Measurements from ENCODE around the gene ELAC2.
A peak's percentile ranks its signal among the peaks of the same experiment; 100 is the strongest.

ELAC2 gene

DNA sequence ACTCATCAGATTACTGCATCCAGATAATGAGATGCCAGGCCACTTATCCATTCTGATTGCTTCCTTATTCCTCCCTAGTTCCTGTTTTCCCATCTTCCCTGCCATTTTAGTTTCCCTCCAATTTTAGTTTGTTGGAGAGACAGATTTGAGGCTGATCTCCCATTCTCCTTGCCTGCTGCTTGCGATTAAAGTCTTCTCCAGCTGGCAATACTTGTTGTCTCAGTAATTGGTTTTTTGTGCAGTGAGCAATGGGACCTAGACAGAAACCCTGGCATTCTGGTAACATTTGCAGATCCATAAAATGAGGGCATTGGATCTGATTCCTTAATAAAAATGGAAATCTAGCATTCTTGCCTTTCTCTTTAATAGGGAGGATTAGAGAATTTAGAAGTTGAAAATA, 17.6 kb upstream of the ELAC2 start:
- Histone ChIP-seq H3K9me3 (ENCODE audit: control insufficient read depth in 1 of 2, low read length in 2 of 2) (peaks cover 0 to 22% of the 10 kb centered on the region in 2 donors), H3K36me3 (ENCODE audit: control insufficient read depth in 1 of 2, insufficient read depth in 2 of 2, low read length in 2 of 2) (no peaks in the 10 kb centered on the region), H3K4me3 (ENCODE audit: low read depth in 1 of 2, low read length in 2 of 2) (no peak overlapping the region), H3K4me1 (ENCODE audit: control insufficient read depth in 1 of 2, insufficient read depth in 2 of 2, low read length in 2 of 2) (no peaks in the 10 kb centered on the region), H3K27ac (ENCODE audit: low read length) (no peak overlapping the region), H3K27me3 (ENCODE audit: low read depth, low read length) (no peaks in the 10 kb centered on the region)

- no peaks in the 10 kb centered on the region for H3K4me1 ChIP-seq (ENCODE audit: control insufficient read depth in 1 of 2, insufficient read depth in 2 of 2, low read length in 2 of 2)
- no peak overlapping the region for H3K27ac ChIP-seq (ENCODE audit: low read length)
- no peak overlapping the region for H3K4me3 ChIP-seq (ENCODE audit: low read depth in 1 of 2, low read length in 2 of 2)
- H3K9me3 ChIP-seq (ENCODE audit: control insufficient read depth in 1 of 2, low read length in 2 of 2): peaks cover 0 to 19% of the 10 kb centered on the region in 2 donors
- no peaks in the 10 kb centered on the region for H3K27me3 ChIP-seq (ENCODE audit: low read depth, low read length)
- no peaks in the 10 kb centered on the region for H3K36me3 ChIP-seq (ENCODE audit: control insufficient read depth in 1 of 2, insufficient read depth in 2 of 2, low read length in 2 of 2)
Observed at GRCh38 chr17:13031718-13032350, 14.0 kb upstream of the ELAC2 start.

DNA sequence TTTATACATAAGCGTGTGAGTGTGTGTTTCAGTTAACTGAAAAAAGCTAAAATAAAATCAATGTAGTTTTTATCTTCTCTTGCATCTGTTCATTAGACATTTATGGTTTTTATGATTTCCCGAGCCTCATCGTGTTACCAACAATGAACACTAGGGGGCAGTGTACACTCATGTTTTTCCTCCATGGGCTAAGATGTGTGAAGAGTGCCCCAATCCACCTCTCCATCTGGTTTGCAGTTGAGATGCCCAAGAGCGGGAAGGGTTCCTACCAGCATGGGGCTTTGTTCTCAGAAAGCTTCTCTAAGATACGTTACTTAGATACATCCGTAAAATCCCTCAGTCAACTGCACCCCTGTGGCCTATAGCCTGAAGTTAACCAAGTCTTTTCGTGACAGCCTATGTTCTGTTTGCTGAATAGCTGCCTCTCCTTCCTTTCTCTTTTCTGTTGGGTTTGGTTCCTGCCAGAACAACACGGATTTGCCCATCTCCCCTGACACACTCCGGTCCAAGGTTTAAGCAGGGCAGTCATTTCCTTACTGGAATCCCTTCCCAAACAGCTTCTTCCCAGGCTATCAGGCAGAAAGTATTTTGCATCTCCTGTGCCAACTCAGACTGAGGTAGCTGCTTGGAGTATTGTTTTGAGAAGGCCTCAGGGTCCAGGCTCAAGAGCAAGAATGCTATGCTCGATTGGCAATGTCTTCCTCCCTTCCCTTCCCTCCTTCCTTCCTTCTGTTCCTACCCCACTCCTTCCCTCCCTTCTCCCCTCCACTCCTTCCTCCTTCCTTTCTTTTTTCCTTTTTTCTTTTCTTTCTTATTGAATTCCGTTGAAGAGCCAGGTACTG, 12.9 kb upstream of the ELAC2 start:
- Histone ChIP-seq H3K27me3 (ENCODE audit: low read depth, low read length) (no peaks in the 10 kb centered on the region), H3K27ac (ENCODE audit: low read length) (no peak overlapping the region), H3K4me1 (ENCODE audit: control insufficient read depth in 1 of 2, insufficient read depth in 2 of 2, low read length in 2 of 2) (no peaks in the 10 kb centered on the region), H3K9me3 (ENCODE audit: control insufficient read depth in 1 of 2, low read length in 2 of 2) (peaks cover 0 to 9% of the 10 kb centered on the region in 2 donors), H3K36me3 (ENCODE audit: control insufficient read depth in 1 of 2, insufficient read depth in 2 of 2, low read length in 2 of 2) (no peaks in the 10 kb centered on the region), H3K4me3 (ENCODE audit: low read depth in 1 of 2, low read length in 2 of 2) (no peak overlapping the region)

GRCh38 chr17:13030056-13030455, 12.2 kb upstream of the ELAC2 start:
- Histone ChIP-seq H3K4me3 (ENCODE audit: low read depth in 1 of 2, low read length in 2 of 2) (no peak overlapping the region), H3K4me1 (ENCODE audit: control insufficient read depth in 1 of 2, insufficient read depth in 2 of 2, low read length in 2 of 2) (no peaks in the 10 kb centered on the region), H3K36me3 (ENCODE audit: control insufficient read depth in 1 of 2, insufficient read depth in 2 of 2, low read length in 2 of 2) (no peaks in the 10 kb centered on the region), H3K9me3 (ENCODE audit: control insufficient read depth in 1 of 2, low read length in 2 of 2) (peaks cover 0 to 3% of the 10 kb centered on the region in 2 donors), H3K27ac (ENCODE audit: low read length) (no peak overlapping the region), H3K27me3 (ENCODE audit: low read depth, low read length) (no peaks in the 10 kb centered on the region)

- Histone ChIP-seq H3K4me3 (ENCODE audit: low read depth in 1 of 2, low read length in 2 of 2) (no peak overlapping the region), H3K27me3 (ENCODE audit: low read depth, low read length) (no peaks in the 10 kb centered on the region), H3K27ac (ENCODE audit: low read length) (no peak overlapping the region), H3K4me1 (ENCODE audit: control insufficient read depth in 1 of 2, insufficient read depth in 2 of 2, low read length in 2 of 2) (no peaks in the 10 kb centered on the region), H3K9me3 (ENCODE audit: control insufficient read depth in 1 of 2, low read length in 2 of 2) (no peaks in the 10 kb centered on the region), H3K36me3 (ENCODE audit: control insufficient read depth in 1 of 2, insufficient read depth in 2 of 2, low read length in 2 of 2) (no peaks in the 10 kb centered on the region)
Observed at GRCh38 chr17:13029340-13029739, 11.5 kb upstream of the ELAC2 start.

DNA sequence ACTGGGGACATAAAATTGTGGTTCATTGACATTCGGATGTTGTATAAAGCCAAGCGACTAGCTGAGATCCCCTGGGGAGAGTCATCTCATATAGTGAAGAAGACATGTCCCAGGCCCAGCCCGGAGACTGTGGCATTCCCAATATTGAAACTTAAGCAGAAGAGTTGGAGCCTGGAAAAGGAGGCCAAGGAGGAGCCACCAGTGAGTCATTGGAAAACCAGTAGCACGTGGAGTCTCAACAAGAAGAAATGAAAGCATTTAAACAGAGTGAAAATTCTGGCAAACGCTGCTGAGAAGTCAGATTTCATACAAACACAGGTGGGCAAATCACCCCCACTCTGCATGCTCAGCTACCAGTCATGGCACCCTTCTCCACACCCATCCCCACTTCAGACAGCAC, 9.4 kb upstream of the ELAC2 start:
- H3K36me3 ChIP-seq (ENCODE audit: control insufficient read depth in 1 of 2, insufficient read depth in 2 of 2, low read length in 2 of 2): no peaks in the 10 kb centered on the region
- H3K27me3 ChIP-seq (ENCODE audit: low read depth, low read length): no peaks in the 10 kb centered on the region
- H3K27ac ChIP-seq (ENCODE audit: low read length): no peak overlapping the region
- no peaks in the 10 kb centered on the region for H3K4me1 ChIP-seq (ENCODE audit: control insufficient read depth in 1 of 2, insufficient read depth in 2 of 2, low read length in 2 of 2)
- no peaks in the 10 kb centered on the region for H3K9me3 ChIP-seq (ENCODE audit: control insufficient read depth in 1 of 2, low read length in 2 of 2)
- H3K4me3 ChIP-seq (ENCODE audit: low read depth in 1 of 2, low read length in 2 of 2): no peak overlapping the region

- Histone ChIP-seq H3K4me1 (ENCODE audit: control insufficient read depth in 1 of 2, insufficient read depth in 2 of 2, low read length in 2 of 2) (no peaks in the 10 kb centered on the region), H3K27ac (ENCODE audit: low read length) (no peak overlapping the region)
Observed at GRCh38 chr17:13025687-13026086, 7.9 kb upstream of the ELAC2 start.

GRCh38 chr17:13025258-13025627, 7.4 kb upstream of the ELAC2 start:
- Histone ChIP-seq H3K9me3 (ENCODE audit: control insufficient read depth in 1 of 2, low read length in 2 of 2) (no peaks in the 10 kb centered on the region), H3K4me1 (ENCODE audit: control insufficient read depth in 1 of 2, insufficient read depth in 2 of 2, low read length in 2 of 2) (no peaks in the 10 kb centered on the region), H3K27me3 (ENCODE audit: low read depth, low read length) (no peaks in the 10 kb centered on the region), H3K4me3 (ENCODE audit: low read depth in 1 of 2, low read length in 2 of 2) (no peak overlapping the region), H3K27ac (ENCODE audit: low read length) (no peak overlapping the region), H3K36me3 (ENCODE audit: control insufficient read depth in 1 of 2, insufficient read depth in 2 of 2, low read length in 2 of 2) (no peaks in the 10 kb centered on the region)

More at GRCh38 chr17:13025687-13026086, 7.9 kb upstream of the ELAC2 start:
- Histone ChIP-seq H3K27me3 (ENCODE audit: low read depth, low read length) (no peaks in the 10 kb centered on the region), H3K36me3 (ENCODE audit: control insufficient read depth in 1 of 2, insufficient read depth in 2 of 2, low read length in 2 of 2) (no peaks in the 10 kb centered on the region), H3K4me3 (ENCODE audit: low read depth in 1 of 2, low read length in 2 of 2) (no peak overlapping the region), H3K9me3 (ENCODE audit: control insufficient read depth in 1 of 2, low read length in 2 of 2) (no peaks in the 10 kb centered on the region)

GRCh38 chr17:13024526-13025257, 6.9 kb upstream of the ELAC2 start:
- Histone ChIP-seq H3K9me3 (ENCODE audit: control insufficient read depth in 1 of 2, low read length in 2 of 2) (no peaks in the 10 kb centered on the region), H3K27ac (ENCODE audit: low read length) (no peak overlapping the region), H3K4me3 (ENCODE audit: low read depth in 1 of 2, low read length in 2 of 2) (peak overlapping the region in 1 of 2 donors; percentile 32), H3K4me1 (ENCODE audit: control insufficient read depth in 1 of 2, insufficient read depth in 2 of 2, low read length in 2 of 2) (no peaks in the 10 kb centered on the region), H3K36me3 (ENCODE audit: control insufficient read depth in 1 of 2, insufficient read depth in 2 of 2, low read length in 2 of 2) (no peaks in the 10 kb centered on the region), H3K27me3 (ENCODE audit: low read depth, low read length) (no peaks in the 10 kb centered on the region)

GRCh38 chr17:13024016-13024415, 6.2 kb upstream of the ELAC2 start:
- Histone ChIP-seq H3K36me3 (ENCODE audit: control insufficient read depth in 1 of 2, insufficient read depth in 2 of 2, low read length in 2 of 2) (no peaks in the 10 kb centered on the region), H3K27ac (ENCODE audit: low read length) (no peak overlapping the region), H3K27me3 (ENCODE audit: low read depth, low read length) (no peaks in the 10 kb centered on the region), H3K4me1 (ENCODE audit: control insufficient read depth in 1 of 2, insufficient read depth in 2 of 2, low read length in 2 of 2) (no peaks in the 10 kb centered on the region), H3K9me3 (ENCODE audit: control insufficient read depth in 1 of 2, low read length in 2 of 2) (no peaks in the 10 kb centered on the region), H3K4me3 (ENCODE audit: low read depth in 1 of 2, low read length in 2 of 2) (peak overlapping the region in 1 of 2 donors; percentile 32)

- H3K4me1 ChIP-seq (ENCODE audit: control insufficient read depth in 1 of 2, insufficient read depth in 2 of 2, low read length in 2 of 2): peaks cover 0 to 12% of the 10 kb centered on the region in 2 donors
- no peaks in the 10 kb centered on the region for H3K27me3 ChIP-seq (ENCODE audit: low read depth, low read length)
- H3K9me3 ChIP-seq (ENCODE audit: control insufficient read depth in 1 of 2, low read length in 2 of 2): no peaks in the 10 kb centered on the region
- peak overlapping the region; percentile 89 to 98 for H3K4me3 ChIP-seq (ENCODE audit: low read depth in 1 of 2, low read length in 2 of 2)
- peaks cover 36 to 42% of the 10 kb centered on the region in 2 donors for H3K36me3 ChIP-seq (ENCODE audit: control insufficient read depth in 1 of 2, insufficient read depth in 2 of 2, low read length in 2 of 2)
- H3K27ac ChIP-seq (ENCODE audit: low read length): peak overlapping the region; percentile 70
Observed at GRCh38 chr17:13016881-13017654, 759 bp downstream of the ELAC2 start.

All from muscle layer of duodenum (tissue), 2 donors.